CMK (cell line): ENCODE results near the gene IGFALS.

ENCODE experiments used
- DNase-seq: peaks from one replicate; pipeline ENCODE4 v3.0.0-alpha.2; 2010; ENCODE audit warnings: low read depth

The IGFALS gene

DNA sequence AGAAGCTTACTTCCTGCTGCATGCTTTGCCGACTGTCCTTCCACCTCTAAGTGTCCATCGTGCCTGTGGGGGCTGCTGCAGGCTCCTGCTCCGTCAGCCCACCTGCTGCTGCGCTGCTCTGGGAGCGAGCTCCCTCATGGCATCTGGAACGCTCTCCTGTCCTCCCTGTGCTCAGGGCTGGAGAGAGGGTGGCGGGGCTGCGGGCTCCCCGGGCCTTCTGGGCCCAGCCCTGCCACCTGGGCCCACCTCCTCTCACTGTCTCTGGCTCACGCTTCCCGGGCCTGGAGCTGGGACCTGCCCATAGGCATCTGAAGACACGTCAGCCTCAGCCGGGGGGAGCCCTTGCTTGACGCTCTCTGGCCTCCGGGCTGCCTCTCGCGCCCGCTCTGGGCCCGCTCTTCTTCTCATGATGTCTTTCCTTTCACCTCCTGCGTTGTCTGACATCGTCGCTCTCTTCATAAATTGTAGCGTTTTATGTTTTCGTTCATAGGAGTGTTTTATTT, 49.1 kb downstream of the IGFALS start:
- no peak for DNase-seq

DNA sequence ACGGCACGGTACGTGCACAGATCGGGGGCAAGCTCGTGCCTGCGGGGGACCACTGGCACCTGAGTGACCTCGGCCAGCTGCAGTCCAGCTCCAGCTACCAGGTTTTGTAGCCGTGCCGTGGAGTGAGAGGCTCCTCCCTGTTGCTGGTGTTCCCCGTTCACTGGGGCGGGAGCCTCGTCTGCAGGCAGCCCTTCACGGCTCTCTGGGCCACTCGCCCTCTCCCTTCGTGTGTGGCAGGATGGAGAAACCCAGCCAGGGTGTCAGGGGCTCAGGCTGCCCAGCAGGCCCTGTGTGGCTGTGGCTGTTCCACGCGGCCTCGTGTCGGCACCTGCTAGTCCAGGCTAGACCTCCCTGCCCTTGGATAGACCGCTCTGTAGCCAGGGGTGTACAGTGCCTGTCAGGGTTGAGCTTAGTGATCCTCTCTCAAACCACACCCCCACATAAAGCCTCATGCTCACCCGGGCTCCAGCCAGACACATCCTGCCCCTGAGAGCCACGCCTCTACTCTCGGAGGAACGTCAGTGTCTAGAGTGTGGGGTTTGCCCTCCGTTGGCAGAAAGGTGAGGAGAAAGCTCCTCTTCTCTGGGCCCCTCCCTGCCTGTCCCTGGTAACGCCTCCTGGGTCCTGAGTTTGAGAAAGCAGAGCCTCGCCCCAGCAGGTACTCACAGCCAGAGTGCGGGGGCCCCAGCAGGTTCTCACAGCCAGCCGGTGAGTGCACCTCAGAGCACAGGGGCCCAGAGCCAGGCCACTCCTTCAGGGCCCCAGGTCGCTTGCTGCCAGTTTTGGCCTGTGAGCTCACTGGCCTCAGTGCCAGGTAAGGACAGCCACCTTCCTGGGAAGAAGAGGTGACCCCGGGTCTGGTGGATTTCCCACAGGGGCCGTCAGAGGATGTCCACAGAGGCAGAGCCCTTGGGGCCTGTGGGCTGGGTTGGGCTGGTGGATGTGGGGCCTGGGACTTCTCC, 49.8 kb downstream of the IGFALS start:
- no peak for DNase-seq

DNA sequence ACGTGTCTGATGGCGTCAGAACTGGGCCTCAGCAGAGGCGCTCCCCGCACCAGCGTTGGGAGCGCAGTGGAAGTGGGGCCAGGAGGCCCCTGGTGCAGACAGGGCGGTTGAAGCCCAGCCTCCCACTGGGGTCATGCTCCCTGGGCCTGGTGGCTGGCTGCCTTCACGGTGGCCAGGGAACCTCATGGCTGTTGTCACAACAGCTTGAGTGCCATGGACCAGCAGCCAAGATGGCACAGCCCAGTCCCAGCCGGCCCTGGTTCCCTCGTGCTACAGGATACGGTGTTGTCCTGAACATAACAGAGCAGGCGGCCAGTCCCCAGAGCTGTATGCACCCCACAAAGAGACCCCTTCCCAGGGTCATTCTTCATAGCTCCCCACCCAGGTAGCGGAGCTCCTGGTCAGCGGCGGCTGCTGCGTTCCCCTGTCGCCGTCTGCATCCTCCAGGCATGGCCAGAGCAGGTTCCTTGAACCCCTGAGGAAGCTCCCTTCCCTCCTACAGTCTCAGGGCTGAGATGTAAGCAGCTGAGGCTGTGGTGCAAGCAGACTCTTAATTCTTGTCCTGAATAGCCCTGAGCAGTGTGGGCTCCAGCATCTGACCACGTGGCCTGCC, 51.8 kb downstream of the IGFALS start:
- no peak for DNase-seq

DNA sequence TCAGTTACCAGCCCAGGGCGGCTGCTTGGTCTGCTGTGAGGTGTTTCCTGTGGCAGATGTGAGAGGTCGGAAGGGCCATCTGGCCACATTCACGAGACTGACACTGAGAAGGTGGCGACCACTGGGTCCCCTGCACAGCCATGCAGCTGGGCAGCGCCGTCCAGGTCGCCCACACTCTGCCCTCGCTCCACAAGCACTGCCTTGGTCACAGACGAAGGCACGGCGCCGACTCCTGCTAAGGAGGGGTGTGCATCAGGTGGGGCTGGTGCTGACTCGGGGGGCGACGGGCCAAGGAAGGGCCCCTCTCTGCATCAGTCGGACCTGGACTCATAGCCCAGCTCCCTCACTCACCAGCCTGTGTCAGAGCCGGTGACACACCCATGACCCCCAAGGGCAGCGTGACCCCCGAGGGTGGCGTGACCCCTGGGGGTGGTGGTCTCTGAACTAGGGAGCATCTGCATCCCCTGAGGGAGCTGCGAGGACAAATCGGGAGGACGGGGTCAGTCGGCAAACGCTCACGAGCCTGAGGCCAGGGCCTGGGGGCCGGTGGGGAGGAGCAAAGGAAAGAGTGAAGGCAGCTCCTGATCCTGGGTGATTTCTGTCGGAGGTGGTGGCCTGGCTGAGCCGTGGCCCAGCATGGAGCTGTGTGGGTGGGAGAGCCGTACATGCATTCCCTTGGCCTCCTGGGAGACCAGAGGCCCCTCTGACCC, 52.6 kb downstream of the IGFALS start:
- no peak for DNase-seq
